GM12875 (cell line): ENCODE data around the gene ELOB.

ENCODE experiments used
- H3K4me3 ChIP-seq: one replicate; pipeline ENCODE4 v1.5.1; 2011; ENCODE audit warnings: low read depth, low read length, control low read depth
- TF ChIP-seq, protein P1 (sequence below): IDR thresholded peaks from 2 replicates; pipeline ENCODE4 v1.5.1; 2011; ENCODE audit warnings: low read depth, mild to moderate bottlenecking, control low read depth, inconsistent platforms, low read length, moderate library complexity, borderline replicate concordance; ENCODE audit not compliant: insufficient read depth

The ELOB gene

DNA sequence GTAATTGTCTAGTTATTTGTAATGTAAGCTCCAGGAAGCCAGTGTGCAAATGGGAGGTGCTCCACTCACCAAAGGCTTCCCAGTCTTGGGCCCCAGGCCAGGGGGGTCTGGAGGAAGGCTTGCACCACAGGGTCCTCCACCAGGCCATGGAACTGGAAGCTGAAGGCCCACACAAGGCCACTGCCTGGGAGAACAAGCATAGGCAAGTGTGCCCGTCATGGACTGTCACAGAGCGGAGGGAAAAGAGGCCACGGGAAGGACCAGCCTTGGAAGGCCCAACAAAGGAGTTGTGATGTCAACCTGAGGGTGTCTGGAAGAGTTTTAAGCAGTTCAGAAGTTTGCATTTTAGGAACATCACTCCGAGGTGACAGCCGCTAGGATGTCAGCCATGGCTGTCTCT lies 27.6 kb downstream of the ELOB start:
- TF ChIP-seq, protein P1, sequence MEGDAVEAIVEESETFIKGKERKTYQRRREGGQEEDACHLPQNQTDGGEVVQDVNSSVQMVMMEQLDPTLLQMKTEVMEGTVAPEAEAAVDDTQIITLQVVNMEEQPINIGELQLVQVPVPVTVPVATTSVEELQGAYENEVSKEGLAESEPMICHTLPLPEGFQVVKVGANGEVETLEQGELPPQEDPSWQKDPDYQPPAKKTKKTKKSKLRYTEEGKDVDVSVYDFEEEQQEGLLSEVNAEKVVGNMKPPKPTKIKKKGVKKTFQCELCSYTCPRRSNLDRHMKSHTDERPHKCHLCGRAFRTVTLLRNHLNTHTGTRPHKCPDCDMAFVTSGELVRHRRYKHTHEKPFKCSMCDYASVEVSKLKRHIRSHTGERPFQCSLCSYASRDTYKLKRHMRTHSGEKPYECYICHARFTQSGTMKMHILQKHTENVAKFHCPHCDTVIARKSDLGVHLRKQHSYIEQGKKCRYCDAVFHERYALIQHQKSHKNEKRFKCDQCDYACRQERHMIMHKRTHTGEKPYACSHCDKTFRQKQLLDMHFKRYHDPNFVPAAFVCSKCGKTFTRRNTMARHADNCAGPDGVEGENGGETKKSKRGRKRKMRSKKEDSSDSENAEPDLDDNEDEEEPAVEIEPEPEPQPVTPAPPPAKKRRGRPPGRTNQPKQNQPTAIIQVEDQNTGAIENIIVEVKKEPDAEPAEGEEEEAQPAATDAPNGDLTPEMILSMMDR = no peak

DNA sequence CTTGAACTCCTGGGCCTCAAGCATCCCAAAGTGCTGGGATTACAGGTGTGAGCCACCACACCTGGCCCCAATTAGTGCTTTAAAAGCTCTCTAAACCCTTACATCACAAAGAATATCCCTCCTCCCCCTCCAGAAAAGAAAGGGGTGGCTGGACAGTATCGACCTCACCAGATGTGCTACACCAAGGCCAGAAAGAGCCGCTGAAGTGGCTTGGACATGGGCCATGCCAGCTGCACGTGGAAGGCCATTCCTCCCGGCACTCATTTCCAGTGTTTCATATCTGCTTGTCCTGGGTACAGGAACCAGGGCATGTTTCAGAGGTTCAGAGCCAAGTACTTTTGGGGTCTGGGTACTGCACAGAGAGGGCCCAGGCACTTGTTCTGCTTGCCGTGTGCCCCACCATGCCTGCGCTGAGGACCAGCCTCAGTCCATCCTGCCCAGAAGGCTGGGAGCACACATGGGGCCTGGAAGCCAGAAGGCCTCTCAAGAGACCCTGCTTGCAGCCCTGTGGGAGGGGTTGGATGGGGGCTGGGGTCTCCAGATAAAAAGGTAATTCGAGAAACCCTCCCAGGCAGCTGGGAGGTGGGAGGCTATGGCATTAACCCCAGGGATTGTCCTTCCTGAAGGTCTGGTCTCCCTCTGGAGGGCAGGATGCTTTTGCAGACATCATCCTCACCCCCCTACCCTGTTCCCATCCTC lies 28.2 kb downstream of the ELOB start:
- TF ChIP-seq, protein P1 = no peak
- H3K4me3 ChIP-seq = no peak overlapping the region

More for the DNA sequence above, 27.6 kb downstream of the ELOB start:
- H3K4me3 ChIP-seq = no peak overlapping the region

DNA sequence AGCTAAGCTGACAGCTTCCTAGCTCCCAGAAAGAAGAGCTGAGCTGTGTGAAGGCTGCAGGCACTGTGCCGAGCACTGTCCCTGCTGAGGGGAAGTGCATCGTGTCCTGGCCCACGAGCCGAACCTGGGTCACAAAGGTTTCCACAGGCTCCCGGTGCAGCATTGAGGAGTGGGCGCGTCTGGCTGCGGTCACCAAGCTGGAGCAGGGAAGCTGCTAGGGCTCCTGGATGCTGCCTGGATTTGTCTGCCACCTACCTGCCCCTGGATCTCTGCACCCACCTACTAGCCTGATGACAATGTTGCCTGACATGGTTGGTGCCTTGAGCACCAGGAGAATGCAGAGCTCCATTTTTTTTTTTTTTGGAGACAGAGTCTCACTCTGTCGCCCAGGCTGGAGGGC lies 31.1 kb downstream of the ELOB start:
- no peak overlapping the region for H3K4me3 ChIP-seq
- TF ChIP-seq, protein P1 = no peak

- TF ChIP-seq, protein P1 = no peak
- no peak overlapping the region for H3K4me3 ChIP-seq
Measured at GRCh38 chr16:2745116-2745890, 31.8 kb downstream of the ELOB start.

GRCh38 chr16:2744711-2745110 lies 32.4 kb downstream of the ELOB start:
- no peak overlapping the region for H3K4me3 ChIP-seq
- TF ChIP-seq, protein P1 = no peak

DNA sequence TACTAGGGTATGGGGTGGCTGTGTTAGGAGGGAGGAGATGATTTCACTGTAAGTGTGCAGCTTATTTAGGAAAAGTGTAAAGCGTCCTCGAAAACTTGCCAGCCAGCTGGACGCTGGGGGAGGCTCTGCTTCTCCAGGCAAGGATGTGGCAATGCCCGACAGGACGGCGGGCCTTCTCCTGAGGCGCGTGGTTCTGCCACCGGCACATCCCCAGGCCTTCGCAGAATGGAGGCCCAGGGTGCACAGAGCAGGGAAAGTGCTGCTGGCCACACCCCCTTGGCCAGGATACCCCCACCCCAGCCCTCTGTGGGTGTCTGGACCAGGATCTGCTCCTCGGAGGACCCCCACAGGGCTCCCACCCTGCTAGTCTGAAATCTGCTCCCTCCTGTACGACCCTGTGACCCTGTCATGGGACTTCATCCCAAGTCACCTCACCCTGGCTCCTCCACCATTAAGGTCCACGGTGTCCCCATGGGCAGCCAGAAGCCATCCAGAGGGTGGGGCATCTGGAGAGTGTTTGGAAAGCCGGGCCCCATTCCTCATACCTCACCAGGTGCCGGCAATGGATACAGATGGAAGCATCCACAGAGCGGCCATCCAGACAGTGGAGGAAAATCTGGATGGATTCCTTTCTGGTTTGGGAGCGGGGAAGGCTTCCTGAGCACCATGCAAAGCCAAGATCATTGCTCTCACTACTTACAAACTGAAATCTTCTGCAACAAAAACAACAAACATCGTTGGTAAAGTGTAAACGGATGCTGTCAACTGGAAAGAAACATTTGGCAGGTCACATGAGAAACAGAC lies 33.9 kb downstream of the ELOB start:
- TF ChIP-seq, protein P1 = no peak
- H3K4me3 ChIP-seq = no peak overlapping the region
